ENCODE data around the gene GARNL3. TPM values are rescaled to one million over a fixed set of nuclear protein-coding genes. Genes with fewer than 3 reads are reported as not detected.

GARNL3 gene
- total and polyA plus RNA-seq, 2 experiments from 2014 or later = 24.8 to 34.2 TPM

DNA sequence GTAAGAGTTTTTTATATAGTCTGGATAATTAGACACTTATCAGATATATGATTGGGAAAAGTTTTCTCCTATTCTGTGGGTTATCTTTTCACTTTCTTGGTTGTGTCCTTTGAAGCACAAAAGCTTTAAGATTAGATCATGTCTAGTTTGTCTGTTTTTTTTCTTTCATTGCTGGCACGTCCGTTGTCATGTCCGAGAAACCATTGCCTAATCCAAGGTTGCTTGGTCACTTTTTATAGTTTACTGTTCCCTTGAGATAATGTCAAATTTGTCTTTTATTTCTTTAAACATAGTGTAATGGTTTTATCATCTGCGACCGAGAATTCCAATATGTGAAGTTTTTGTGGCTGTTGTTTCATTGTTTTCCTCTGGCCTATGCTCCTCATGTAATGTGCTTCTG, 28.8 kb downstream of the GARNL3 start:
- TF ChIP-seq, protein P1, sequence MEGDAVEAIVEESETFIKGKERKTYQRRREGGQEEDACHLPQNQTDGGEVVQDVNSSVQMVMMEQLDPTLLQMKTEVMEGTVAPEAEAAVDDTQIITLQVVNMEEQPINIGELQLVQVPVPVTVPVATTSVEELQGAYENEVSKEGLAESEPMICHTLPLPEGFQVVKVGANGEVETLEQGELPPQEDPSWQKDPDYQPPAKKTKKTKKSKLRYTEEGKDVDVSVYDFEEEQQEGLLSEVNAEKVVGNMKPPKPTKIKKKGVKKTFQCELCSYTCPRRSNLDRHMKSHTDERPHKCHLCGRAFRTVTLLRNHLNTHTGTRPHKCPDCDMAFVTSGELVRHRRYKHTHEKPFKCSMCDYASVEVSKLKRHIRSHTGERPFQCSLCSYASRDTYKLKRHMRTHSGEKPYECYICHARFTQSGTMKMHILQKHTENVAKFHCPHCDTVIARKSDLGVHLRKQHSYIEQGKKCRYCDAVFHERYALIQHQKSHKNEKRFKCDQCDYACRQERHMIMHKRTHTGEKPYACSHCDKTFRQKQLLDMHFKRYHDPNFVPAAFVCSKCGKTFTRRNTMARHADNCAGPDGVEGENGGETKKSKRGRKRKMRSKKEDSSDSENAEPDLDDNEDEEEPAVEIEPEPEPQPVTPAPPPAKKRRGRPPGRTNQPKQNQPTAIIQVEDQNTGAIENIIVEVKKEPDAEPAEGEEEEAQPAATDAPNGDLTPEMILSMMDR (IDR thresholded peaks at IDR 0.05; ENCODE audit: low read depth, low read length) = no peak
- no peaks in the 10 kb centered on the region for H3K27me3 ChIP-seq
- H3K4me1 ChIP-seq (ENCODE audit: low read depth) = peaks cover 4% of the 10 kb centered on the region
- DNase-seq (ENCODE audit: low read depth in 1 of 2, low spot score in 1 of 2) = no peak
- no peak overlapping the region for H3K4me3 ChIP-seq
- H3K36me3 ChIP-seq = no peaks in the 10 kb centered on the region
- no peak overlapping the region for H3K27ac ChIP-seq
- no peaks in the 10 kb centered on the region for H3K9me3 ChIP-seq (ENCODE audit: low read depth)

DNA sequence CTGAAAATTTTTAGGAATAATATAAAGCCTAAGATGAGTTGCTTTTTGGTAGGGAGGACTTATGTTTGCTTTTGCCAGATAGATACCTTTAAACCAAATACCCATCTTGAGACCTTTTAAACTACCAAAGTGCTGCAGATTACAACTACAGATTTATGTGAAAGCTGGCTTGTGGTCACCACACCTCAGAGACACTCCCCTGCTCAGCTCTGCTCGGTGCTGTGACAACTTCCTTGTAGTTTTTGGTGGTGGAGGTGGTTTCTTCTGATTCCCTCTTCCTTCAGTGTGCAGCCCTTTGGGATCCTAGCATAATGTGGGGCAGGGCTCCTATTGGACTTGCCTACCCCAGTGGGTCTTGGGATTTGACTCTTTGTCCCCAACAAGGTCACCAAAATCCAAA, 29.2 kb downstream of the GARNL3 start:
- H3K27me3 ChIP-seq = no peaks in the 10 kb centered on the region
- peaks cover 4% of the 10 kb centered on the region for H3K4me1 ChIP-seq (ENCODE audit: low read depth)
- TF ChIP-seq, protein P1 (IDR thresholded peaks at IDR 0.05; ENCODE audit: low read depth, low read length) = no peak
- no peak overlapping the region for H3K27ac ChIP-seq
- H3K9me3 ChIP-seq (ENCODE audit: low read depth) = no peaks in the 10 kb centered on the region
- no peak for DNase-seq (ENCODE audit: low read depth in 1 of 2, low spot score in 1 of 2)
- H3K36me3 ChIP-seq = no peaks in the 10 kb centered on the region
- no peak overlapping the region for H3K4me3 ChIP-seq

DNA sequence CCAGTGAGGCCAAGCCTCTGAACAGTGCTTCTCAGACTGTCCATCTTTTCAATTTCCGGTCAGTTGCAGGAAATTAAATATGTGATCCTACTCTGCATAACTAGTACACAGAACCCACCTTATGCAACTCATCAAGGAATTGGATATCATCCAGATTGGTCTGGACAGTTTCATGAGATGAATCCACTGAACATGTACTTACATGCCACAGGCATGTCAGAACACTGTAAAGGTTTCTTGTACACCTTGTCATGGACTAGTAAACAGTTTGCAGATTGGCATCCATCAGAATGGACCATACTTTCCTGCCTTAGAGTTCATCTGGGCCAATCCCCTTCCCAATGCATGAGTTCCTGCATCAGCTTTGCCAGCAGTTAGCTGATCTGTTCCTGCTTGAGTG, 30.4 kb downstream of the GARNL3 start:
- no peak overlapping the region for H3K4me3 ChIP-seq
- no peak for DNase-seq (ENCODE audit: low read depth in 1 of 2, low spot score in 1 of 2)
- TF ChIP-seq, protein P1 (IDR thresholded peaks at IDR 0.05; ENCODE audit: low read depth, low read length) = no peak
- H3K9me3 ChIP-seq (ENCODE audit: low read depth) = no peaks in the 10 kb centered on the region
- peaks cover 4% of the 10 kb centered on the region for H3K4me1 ChIP-seq (ENCODE audit: low read depth)
- no peak overlapping the region for H3K27ac ChIP-seq
- H3K27me3 ChIP-seq = no peaks in the 10 kb centered on the region
- no peaks in the 10 kb centered on the region for H3K36me3 ChIP-seq

DNA sequence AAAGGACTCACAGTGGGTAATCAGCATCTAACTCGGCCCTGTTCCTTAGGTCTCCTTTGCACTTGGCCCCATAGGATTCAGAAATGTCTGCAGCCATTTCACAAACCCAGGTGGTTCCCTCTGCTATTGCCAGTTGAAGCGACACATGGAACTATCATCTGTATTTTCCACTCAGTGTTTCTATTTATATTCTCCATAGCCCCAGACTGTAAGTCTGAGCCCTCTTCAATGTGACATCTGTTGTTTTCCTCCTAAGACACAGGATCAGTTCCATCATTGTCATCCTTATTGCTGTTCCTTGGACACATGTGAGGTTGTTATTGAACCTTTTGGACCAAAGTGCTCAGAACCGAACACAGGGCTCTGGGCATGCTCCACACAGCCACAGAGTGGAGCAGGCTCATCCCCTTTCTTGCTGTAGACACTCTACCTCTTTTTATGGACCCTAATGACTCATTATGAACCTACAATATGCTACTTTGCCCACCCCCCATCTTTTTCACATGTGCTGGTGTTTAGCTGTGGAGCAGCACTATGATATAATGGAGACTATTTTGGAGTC, 36.4 kb downstream of the GARNL3 start:
- Histone ChIP-seq H3K4me3 (no peak overlapping the region), H3K4me1 (ENCODE audit: low read depth) (peaks cover 5% of the 10 kb centered on the region), H3K36me3 (no peaks in the 10 kb centered on the region), H3K27me3 (no peaks in the 10 kb centered on the region), H3K9me3 (ENCODE audit: low read depth) (no peaks in the 10 kb centered on the region), H3K27ac (no peak overlapping the region)
- DNase-seq (ENCODE audit: low read depth in 1 of 2, low spot score in 1 of 2) = no peak
- TF ChIP-seq, protein P1 (IDR thresholded peaks at IDR 0.05; ENCODE audit: low read depth, low read length) = no peak

DNA sequence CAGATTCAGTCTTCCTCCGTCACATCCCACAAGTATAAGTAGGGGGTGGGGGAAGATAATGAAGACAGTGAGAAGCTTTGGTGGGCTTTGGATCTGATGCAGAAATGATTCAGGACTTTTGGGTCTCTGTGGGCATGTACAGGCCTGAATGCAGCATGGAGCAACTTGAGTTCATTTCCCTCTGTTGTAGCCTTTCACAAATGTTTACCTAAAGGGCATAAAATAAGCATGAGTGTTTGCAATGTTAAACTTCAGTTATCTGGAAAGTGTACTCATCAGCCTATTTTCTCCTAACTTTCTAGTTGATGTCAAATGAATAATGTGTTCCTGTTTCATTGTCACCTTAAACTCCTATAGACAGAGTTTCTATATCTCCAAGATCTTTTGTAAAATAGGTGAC, 39.3 kb downstream of the GARNL3 start:
- no peak overlapping the region for H3K27ac ChIP-seq
- no peaks in the 10 kb centered on the region for H3K27me3 ChIP-seq
- no peak for DNase-seq (ENCODE audit: low read depth in 1 of 2, low spot score in 1 of 2)
- peaks cover 8% of the 10 kb centered on the region for H3K4me1 ChIP-seq (ENCODE audit: low read depth)
- TF ChIP-seq, protein P1 (IDR thresholded peaks at IDR 0.05; ENCODE audit: low read depth, low read length) = no peak
- H3K4me3 ChIP-seq = no peak overlapping the region
- no peaks in the 10 kb centered on the region for H3K9me3 ChIP-seq (ENCODE audit: low read depth)
- no peaks in the 10 kb centered on the region for H3K36me3 ChIP-seq

Measured in cardiac muscle cell (in vitro differentiated cells and primary cell).